GM12878 (cell line): Measurements from ENCODE around the gene KLF11. TPM values are rescaled to one million over a fixed set of nuclear protein-coding genes. Genes with fewer than 3 reads are reported as not detected.

ENCODE experiments used
- ATAC-seq: fragments of 200-7000 bp; cut with Tn5 transposase; 3 replicates; pipeline ENCODE4 v1.9.1; 2020; ENCODE audit warnings: mild to moderate bottlenecking, moderate library complexity
- BruUV-seq: library from RNA; stranded (reverse); fragments of 400-500 nt; replicated peaks from 2 replicates; lab custom pipeline; 2021; lab: Mats Ljungman, UMichigan
- CTCF ChIA-PET: fragments of 300-600 bp; sonication (Branson Sonifier 250); formaldehyde crosslinking; extraction: SDS; loops from one replicate; lab custom pipeline; 2021; ENCODE audit warnings: inconsistent platforms; lab: Yijun Ruan, JAX
- POLR2A ChIA-PET: fragments of 350-600 bp; formaldehyde crosslinking; extraction: SDS; loops from one replicate; lab custom pipeline; 2021; ENCODE audit warnings: inconsistent platforms; lab: Charles Lee
- RAD21 ChIA-PET: fragments of 300-600 bp; sonication (Branson Sonifier 250); formaldehyde crosslinking; loops from one replicate; lab custom pipeline; 2023; ENCODE audit warnings: antibody characterized with exemption; ENCODE audit not compliant: unreplicated experiment; lab: Charles Lee
- SMC1A ChIA-PET: fragments of 300-600 bp; sonication (Branson Sonifier 250); formaldehyde crosslinking; loops from one replicate; lab custom pipeline; 2023; ENCODE audit not compliant: unreplicated experiment, uncharacterized antibody; lab: Charles Lee
- DNase-seq: peaks from one replicate; pipeline ENCODE4 v3.0.0-alpha.2; 2011; ENCODE audit warnings: low read depth, low spot score
- FAIRE-seq: peaks from 3 replicates; lab custom pipeline; 2011; peaks lifted over from hg19 to GRCh38; lab: Jason Lieb, UNC
- H2AFZ ChIP-seq: 2 replicates; pipeline ENCODE4 v1.6.0; 2011; ENCODE audit warnings: low read depth, low read length, control low read depth; ENCODE audit not compliant: control insufficient read depth
- H3K27ac ChIP-seq: 2 replicates; pipeline ENCODE4 v1.5.1; 2011; ENCODE audit warnings: control low read depth; ENCODE audit not compliant: control insufficient read depth, insufficient read depth
- H3K27me3 ChIP-seq, 2 experiments: replicated peaks in 1 of 2; 2 replicates each; pipeline versions ENCODE4 v1.6.0 to v1.6.1; 2011; ENCODE audit warnings: low read length in 1 of 2; ENCODE audit not compliant: control insufficient read depth in 2 of 2, insufficient read depth in 2 of 2
- H3K36me3 ChIP-seq, 2 experiments: 2 replicates each; pipeline ENCODE4 v1.5.1; 2011; ENCODE audit warnings: low read length in 1 of 2; ENCODE audit not compliant: control insufficient read depth in 2 of 2, insufficient read depth in 2 of 2
- H3K4me1 ChIP-seq: 2 replicates; pipeline ENCODE4 v1.6.1; 2011; ENCODE audit warnings: mild to moderate bottlenecking, low read length, moderate library complexity, mixed read lengths; ENCODE audit not compliant: control insufficient read depth, insufficient read depth
- H3K4me2 ChIP-seq: 2 replicates; pipeline ENCODE4 v1.6.0; 2011; ENCODE audit warnings: control low read depth; ENCODE audit not compliant: control insufficient read depth, insufficient read depth
- H3K4me3 ChIP-seq: fragments of 200-600 bp; sonication (generic); 2 replicates; pipeline ENCODE4 v1.5.1; 2016
- H3K79me2 ChIP-seq: 2 replicates; pipeline ENCODE4 v1.6.0; 2011; ENCODE audit warnings: low read length; ENCODE audit not compliant: control insufficient read depth, insufficient read depth
- H3K9ac ChIP-seq: 2 replicates; pipeline ENCODE4 v1.8.0; 2011; ENCODE audit warnings: low read length, control low read depth, mixed read lengths; ENCODE audit not compliant: control insufficient read depth, insufficient read depth
- H3K9me3 ChIP-seq: replicated peaks from 3 replicates; pipeline ENCODE4 v1.5.1; 2011; ENCODE audit warnings: mild to moderate bottlenecking, low read length; ENCODE audit not compliant: control insufficient read depth, insufficient read depth
- H4K20me1 ChIP-seq: 2 replicates; pipeline ENCODE4 v1.6.0; 2011; ENCODE audit not compliant: control insufficient read depth, insufficient read depth
- BCL11A ChIP-seq: IDR thresholded peaks from 2 replicates; pipeline ENCODE4 v1.6.1; 2011; ENCODE audit warnings: low read depth, low read length
- CBX5 ChIP-seq: sonication (generic); IDR thresholded peaks from 2 replicates; pipeline ENCODE4 v1.6.1; 2016; ENCODE audit warnings: low read depth, moderate library complexity, mild to moderate bottlenecking, inconsistent platforms
- HCFC1 ChIP-seq: fragments of 150-350 bp; IDR thresholded peaks from 2 replicates; pipeline ENCODE4 v1.6.1; 2014; ENCODE audit warnings: low read length
- MEF2B ChIP-seq: fragments of 450-650 bp; IDR thresholded peaks from 2 replicates; pipeline ENCODE4 v1.6.1; 2018; ENCODE audit warnings: mild to moderate bottlenecking, moderate library complexity; ENCODE audit not compliant: partially characterized antibody, poor library complexity, severe bottlenecking
- PAX5 ChIP-seq: IDR thresholded peaks from 2 replicates; pipeline ENCODE4 v1.6.1; 2011; ENCODE audit warnings: low read depth, low read length, borderline replicate concordance
- RUNX3 ChIP-seq: IDR thresholded peaks from 2 replicates; pipeline ENCODE4 v1.6.1; 2012; ENCODE audit warnings: low read length, inconsistent platforms
- SUPT20H ChIP-seq: IDR thresholded peaks from 2 replicates; pipeline ENCODE4 v1.6.1; 2011; ENCODE audit warnings: low read depth, mild to moderate bottlenecking, low read length, moderate library complexity, borderline replicate concordance; ENCODE audit not compliant: control insufficient read depth
- ZBTB11 ChIP-seq: fragments of 450-650 bp; formaldehyde crosslinking; IDR thresholded peaks from 2 replicates; pipeline ENCODE4 v1.5.0; 2022; ENCODE audit warnings: mild to moderate bottlenecking, missing genetic modification characterization
- WGBS: methylation state at CpG from one replicate; pipeline ENCODE4 v1.1.6; 2016; ENCODE audit warnings: low lambda C conversion rate; ENCODE audit not compliant: insufficient replicate concordance, insufficient coverage; ENCODE audit errors: missing lambda C conversion rate; 5-methylcytosine and 5-hydroxymethylcytosine counted together
- in situ Hi-C: fragments of 300-500 bp; cut with MboI; formaldehyde crosslinking; loops from 9 replicates; pipeline ENCODE4 v1.14.3; 2018; ENCODE audit warnings: mixed read lengths
- intact Hi-C: fragments of 100-400 bp; cut with micrococcal nuclease; formaldehyde crosslinking; loops from one replicate; pipeline ENCODE4 v1.14.2; 2022; ENCODE audit not compliant: unreplicated experiment
- polyA plus RNA-seq, 11 experiments: library from polyadenylated mRNA; depleted of rRNA in 4 of 11; unstranded in 6 of 11; stranded (reverse) in 5 of 11; fragments of >200 nt; fragmentation: Nextera tagmentation in 4 of 11; fragmentation: Illumina TruSeq in 1 of 11; extraction: Ambion mirVana in 4 of 11; extraction: Trizol in 1 of 11; gene quantifications; 1 replicate in 1 of 11; 2 replicates in 10 of 11; pipeline versions ENCODE4 v1.2.1 to v1.2.3, GENCODE V29; 2011 to 2016; ENCODE audit warnings: inconsistent platforms in 2 of 11, missing spikeins in 2 of 11, low read depth in 1 of 11
- total RNA-seq, 4 experiments: library from RNA; depleted of rRNA in 3 of 4; stranded (reverse); fragments of >200 nt in 3 of 4; fragmentation: Illumina TruSeq in 1 of 4; extraction: Trizol in 1 of 4; gene quantifications; 2 replicates each; pipeline versions ENCODE4 v1.2.1 to v1.2.3, GENCODE V29; 2013 to 2021

KLF11 gene
- total and polyA plus RNA-seq, 10 of the 15 experiments (the other 5 are each of a cell fraction or from before 2014, with no cell fraction given): 0.03 to 0.54 (median 0.14) TPM; not detected in 1

DNA sequence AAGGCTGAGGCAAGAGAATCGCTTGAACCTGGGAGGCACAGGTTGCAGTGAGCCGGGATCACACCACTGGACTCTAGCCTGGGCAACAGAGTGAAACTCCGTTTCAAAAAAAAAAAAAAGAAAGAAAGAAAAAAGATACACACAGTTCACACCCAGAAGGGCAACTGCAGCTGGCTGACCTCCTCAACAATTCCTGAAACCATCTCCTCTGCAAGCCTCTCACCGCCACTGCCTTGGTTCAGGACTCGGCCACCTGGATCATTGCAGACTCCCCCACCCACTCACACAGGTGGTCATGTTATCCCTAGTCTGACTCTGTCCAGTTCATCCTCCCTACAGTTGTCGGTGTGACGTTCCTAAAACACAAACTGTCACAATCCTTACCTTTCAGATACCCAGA lies 34.7 kb downstream of the KLF11 start:
- ChIA-PET SMC1A (interaction anchor here (1.0 to 13.9 kb wide), 8 partner anchors 10 to 367 kb away, joined by 3 to 236 read pairs (median 6); no protein-coding TSS in a partner anchor), RAD21 (interaction anchor here (0.9 to 13.2 kb wide), 7 partner anchors 7 to 357 kb away, joined by 3 to 216 read pairs (median 39); partner anchors contain the start of gene RRM2), CTCF (interaction anchor here (1.0 to 22.8 kb wide), 7 partner anchors 10 to 357 kb away, joined by 3 to 983 read pairs (median 8); no protein-coding TSS in a partner anchor), POLR2A (interaction anchor here (0.5 to 5.8 kb wide), 3 partner anchors 13 to 38 kb away, joined by 3 to 73 read pairs (median 17); no protein-coding TSS in a partner anchor)
- TF ChIP-seq BCL11A (no peak), PAX5 (no peak), RUNX3 (no peak), ZBTB11 (no peak), CBX5 (no peak), MEF2B (no peak), SUPT20H (no peak), HCFC1 (no peak)
- ATAC-seq (no peak), DNase-seq (no peak), FAIRE-seq (no peak)
- Histone ChIP-seq H3K4me3 (peak overlapping the region; percentile 11; the same call in 1 of the 2 replicates), H3K9me3 (no peaks in the 10 kb centered on the region), H3K27me3 (no peaks in the 10 kb centered on the region), H3K4me1 (peaks cover 36% of the 10 kb centered on the region), H3K9ac (no peak overlapping the region), H3K79me2 (no peaks in the 10 kb centered on the region; the same call in 1 of the 2 replicates), H3K36me3 (no peaks in the 10 kb centered on the region), H4K20me1 (no peaks in the 10 kb centered on the region), H3K4me2 (peak overlapping the region; percentile 66; the same call in 1 of the 2 replicates), H2AFZ (no peak overlapping the region), H3K27ac (no peak overlapping the region)
- WGBS: 49% methylated on average over 7 of the region's 7 CpGs
- in situ Hi-C loops: loop anchor here (5.0 kb wide), 1 partner anchor 359 kb away; no protein-coding TSS in a partner anchor
- no TSS peak for BruUV-seq
- intact Hi-C loops: no loop called here
